ENCODE measurements around the gene ZNF354C. TPM values are rescaled to one million over a fixed set of nuclear protein-coding genes. Genes with fewer than 3 reads are reported as not detected.

The ZNF354C gene
- total and polyA plus RNA-seq, 10 of the 15 experiments (the other 5 are each of a cell fraction or from before 2014, with no cell fraction given), result 0.01 to 0.03 (median 0.02) TPM; not detected in 7

- CTCF ChIA-PET, result interaction anchor here (0.6 kb wide), 1 partner anchor 869 kb away, joined by 3 read pairs; no protein-coding TSS in a partner anchor
- RAD21 ChIA-PET (ENCODE audit: unreplicated experiment), result no interaction called here
- no peak for DNase-seq (ENCODE audit: low read depth, low spot score)
- H3K27me3 ChIP-seq (replicated peaks in 1 of 2; ENCODE audit: control insufficient read depth in 2 of 2, insufficient read depth in 2 of 2, low read length in 1 of 2), result no peaks in the 10 kb centered on the region
- no TSS peak for BruUV-seq (replicated peaks)
- SMC1A ChIA-PET (ENCODE audit: uncharacterized antibody, unreplicated experiment), result no interaction called here
- no peak overlapping the region for H3K4me3 ChIP-seq
- no peak for ATAC-seq
- H3K4me2 ChIP-seq (ENCODE audit: control insufficient read depth, insufficient read depth), result no peak overlapping the region
- no peaks in the 10 kb centered on the region for H3K36me3 ChIP-seq (ENCODE audit: control insufficient read depth in 2 of 2, insufficient read depth in 2 of 2, low read length in 1 of 2)
- H3K27ac ChIP-seq (ENCODE audit: control insufficient read depth, insufficient read depth), result no peak overlapping the region
- H3K9me3 ChIP-seq (replicated peaks; ENCODE audit: control insufficient read depth, insufficient read depth, low read length), result peaks cover 4% of the 10 kb centered on the region; the same call in 1 of the 3 replicates
- FAIRE-seq, result no peak
- in situ Hi-C loops (cut with MboI), result no loop called here
- H3K9ac ChIP-seq (ENCODE audit: control insufficient read depth, insufficient read depth, low read length), result no peak overlapping the region
- no peak overlapping the region for H2AFZ ChIP-seq (ENCODE audit: control insufficient read depth, low read depth, low read length)
- WGBS (ENCODE audit: insufficient coverage, insufficient replicate concordance, low lambda C conversion rate, missing lambda C conversion rate), result 62% methylated on average over 4 of the region's 4 CpGs
- intact Hi-C loops (cut with micrococcal nuclease; ENCODE audit: unreplicated experiment), result no loop called here
- H3K4me1 ChIP-seq (ENCODE audit: control insufficient read depth, insufficient read depth, low read length), result no peaks in the 10 kb centered on the region
- H4K20me1 ChIP-seq (ENCODE audit: control insufficient read depth, insufficient read depth), result no peaks in the 10 kb centered on the region
- POLR2A ChIA-PET, result interaction anchor here (0.6 kb wide), 1 partner anchor 988 kb away, joined by 3 read pairs; no protein-coding TSS in a partner anchor
- TF ChIP-seq NR2F1 (conservative IDR thresholded peaks at IDR 0.05) (no peak), ZNF687 (IDR thresholded peaks at IDR 0.05) (peak; percentile 76), ZNF24 (IDR thresholded peaks at IDR 0.05) (peak; percentile 52; the same call in 1 of the 2 replicates), ZNF592 (IDR thresholded peaks at IDR 0.05) (peak; percentile 92; the same call in 1 of the 2 replicates), STAT3 (IDR thresholded peaks at IDR 0.05; ENCODE audit: low read depth, low read length) (no peak)
- H3K79me2 ChIP-seq (ENCODE audit: control insufficient read depth, insufficient read depth, low read length), result no peaks in the 10 kb centered on the region
Observed at GRCh38 chr5:179080724-179081123, 20.6 kb downstream of the ZNF354C start.
